Ovary (tissue), 10 donors: ENCODE data around the gene ITSN2. TPM values are rescaled to one million over a fixed set of nuclear protein-coding genes. Genes with fewer than 3 reads are reported as not detected.
"Not testable (repeated sequence)": the region's sequence is repeated elsewhere in the genome, so short reads cannot be mapped to it uniquely, and the experiment has no call there.

ENCODE experiments used
- DNase-seq, 5 donors: peaks; one replicate each; pipeline ENCODE4 v3.0.0-alpha.2; 2019 to 2020
- H3K27ac ChIP-seq, 2 donors: fragments of 200-600 bp; one replicate each; pipeline versions ENCODE4 v1.5.1 to v1.8.0; 2019 to 2022
- H3K27me3 ChIP-seq: fragments of 200-600 bp; one replicate; pipeline ENCODE4 v1.8.0; 2022
- H3K36me3 ChIP-seq: fragments of 200-600 bp; sonication (generic); one replicate; pipeline ENCODE4 v1.5.1; 2019
- H3K4me1 ChIP-seq: one replicate; pipeline ENCODE4 v1.8.1; 2013; ENCODE audit warnings: mild to moderate bottlenecking, moderate library complexity; ENCODE audit not compliant: insufficient read depth
- H3K4me3 ChIP-seq: fragments of 200-600 bp; sonication (generic); one replicate; pipeline ENCODE4 v1.5.1; 2017
- H3K9me3 ChIP-seq, 2 donors: fragments of 200-600 bp in 1 of 2; sonication (generic) in 1 of 2; one replicate each; pipeline versions ENCODE4 v1.5.1 to v1.8.1; 2013 to 2019; ENCODE audit warnings: mild to moderate bottlenecking in 1 of 2, moderate library complexity in 1 of 2
- EP300 ChIP-seq: sonication (generic); formaldehyde crosslinking; IDR thresholded peaks from one replicate; pipeline ENCODE4 v1.6.1; 2017; ENCODE audit warnings: antibody characterized with exemption
- POLR2A ChIP-seq: fragments of 450-650 bp; IDR thresholded peaks from one replicate; pipeline ENCODE4 v1.6.1; 2017; ENCODE audit warnings: antibody characterized with exemption, mild to moderate bottlenecking, moderate library complexity
- WGBS, 3 donors: extraction: QIAGEN DNeasy Blood & Tissue Kit in 1 of 3; methylation state at CpG; one replicate each; pipeline versions ENCODE4 v1.1.5 to v1.1.7; 2013 to 2017; 5-methylcytosine and 5-hydroxymethylcytosine counted together
- intact Hi-C, 4 donors: fragments of 100-400 bp; cut with DNase I; formaldehyde crosslinking; loops; one replicate each; pipeline versions ENCODE4 v1.11.0 to v1.15.1; 2022 to 2023
- long read RNA-seq, 3 donors: library from polyadenylated mRNA in 2 of 3; unstranded in 2 of 3; transcript quantifications; one replicate each; pipeline ENCODE4 v2.0.0 and lab custom pipeline, GENCODE V29; 2021 to 2026
- polyA plus RNA-seq, 2 donors: library from polyadenylated mRNA; stranded (reverse); fragments of 200-250 nt in 1 of 2; fragments of 350-450 nt in 1 of 2; fragmentation: Illumina TruSeq in 1 of 2; extraction: RNeasy Lipid Tissue Mini Kit (QIAGEN cat#74804) in 1 of 2; gene quantifications; one replicate each; pipeline ENCODE4 v1.2.3, GENCODE V29; 2013 to 2014
- total RNA-seq, 7 donors: library from RNA; depleted of rRNA in 2 of 7; stranded (reverse); fragments of >200 nt in 2 of 7; fragmentation: NEBNext Ultra II Directional in 3 of 7; extraction: Animal tissue kit (Norgen Biotek cat#: 25700) in 3 of 7; gene quantifications; one replicate each; pipeline versions ENCODE4 v1.1.0 to v1.2.4, GENCODE V29; 2016 to 2023
- TF ChIP-seq, protein P1 (sequence below), 3 donors: fragments of 450-650 bp in 2 of 3; fragments of 200-600 bp in 1 of 3; IDR thresholded peaks; one replicate each; pipeline versions ENCODE4 v1.5.1 to v1.8.0; 2016 to 2022; ENCODE audit warnings: antibody characterized with exemption in 3 of 3, mild to moderate bottlenecking in 1 of 3
- donor health status: DM: no; HTN: no; CAD: no; lungs with moderate emphysema.
- donor health status: DM: no; HTN: no; CAD: no.
- donor health status: Bipolar disorder and iron deficiency.
- donor health status: DM: yes; HTN: yes; CAD: no.
- donor health status: DM: no; HTN: no; CAD: no.
- donor health status: DM: yes; HTN: yes; CAD: no.

Gene ITSN2
- total RNA-seq: 10 to 100 TPM; 34.2 to 44.4 (median 39.8) TPM
- polyA plus RNA-seq: 10 to 100 TPM; 17.8 to 24.6 TPM
- long read RNA-seq, donor 1, partial matches to known transcripts: 141 of 169 reads
- long read RNA-seq, donor 1, other reads (novel, unspliced or antisense): 28 of 169 reads
- long read RNA-seq, donor 2, partial matches to known transcripts: 0 of 1 reads
- long read RNA-seq, donor 2, other reads (novel, unspliced or antisense): 0 of 1 reads
- long read RNA-seq, donor 3, full-length matches to known transcripts: 1 of 17 reads
- long read RNA-seq, donor 3, partial matches to known transcripts: 4 of 17 reads
- long read RNA-seq, donor 3, other reads (novel, unspliced or antisense): 12 of 17 reads

DNA sequence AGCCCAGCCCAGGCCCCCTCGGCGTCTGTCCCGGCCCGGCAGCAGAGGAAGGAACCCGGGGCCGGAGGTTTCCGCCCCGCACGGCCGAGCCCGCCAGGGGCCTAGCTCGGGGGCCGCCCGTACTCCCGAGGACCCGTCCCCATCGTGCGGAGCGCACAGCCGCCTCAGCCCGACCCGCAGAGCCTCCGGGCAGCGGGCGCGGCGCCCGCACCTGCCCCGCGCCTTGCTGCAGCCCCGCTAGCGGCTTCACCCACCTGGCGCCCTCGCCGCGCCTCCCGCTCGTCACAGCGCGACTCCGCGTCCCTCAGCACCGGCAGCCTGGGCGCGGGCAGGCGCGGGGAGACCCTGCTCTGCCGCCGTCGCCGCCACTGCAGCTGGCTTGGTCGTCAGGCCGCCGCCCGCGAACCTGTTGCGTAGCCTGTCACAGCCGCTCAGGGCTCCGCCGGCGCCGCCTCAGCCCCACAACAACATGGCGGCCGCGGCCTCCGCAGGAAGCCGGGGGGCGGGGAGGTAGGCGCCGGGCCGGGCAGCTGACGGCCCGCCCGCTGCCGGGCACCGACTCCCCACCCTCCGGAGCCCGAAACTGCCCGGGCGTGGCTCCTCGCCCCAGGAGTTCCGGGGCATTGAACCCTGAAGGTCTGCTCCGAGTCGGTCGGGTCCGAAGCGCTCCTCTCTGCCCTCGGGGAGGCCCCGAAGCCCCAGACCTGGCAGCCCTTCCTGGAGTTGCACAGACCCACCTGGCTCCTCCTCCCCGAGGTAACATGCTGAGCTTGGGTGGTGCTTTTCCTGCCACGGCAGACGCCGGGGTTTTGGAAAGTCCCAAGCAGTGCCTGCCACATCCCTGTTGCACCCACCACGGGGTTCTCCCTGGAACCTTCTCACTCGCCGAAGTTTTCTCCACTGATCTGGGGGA lies at the start of gene ITSN2:
ITSN2 (minus strand) TSS at position 487 of the 913 bp plus-strand sequence. CDS start 32,454 bp downstream, outside the sequence.
- peak; percentile 56 for TF ChIP-seq POLR2A
- TF ChIP-seq, protein P1, sequence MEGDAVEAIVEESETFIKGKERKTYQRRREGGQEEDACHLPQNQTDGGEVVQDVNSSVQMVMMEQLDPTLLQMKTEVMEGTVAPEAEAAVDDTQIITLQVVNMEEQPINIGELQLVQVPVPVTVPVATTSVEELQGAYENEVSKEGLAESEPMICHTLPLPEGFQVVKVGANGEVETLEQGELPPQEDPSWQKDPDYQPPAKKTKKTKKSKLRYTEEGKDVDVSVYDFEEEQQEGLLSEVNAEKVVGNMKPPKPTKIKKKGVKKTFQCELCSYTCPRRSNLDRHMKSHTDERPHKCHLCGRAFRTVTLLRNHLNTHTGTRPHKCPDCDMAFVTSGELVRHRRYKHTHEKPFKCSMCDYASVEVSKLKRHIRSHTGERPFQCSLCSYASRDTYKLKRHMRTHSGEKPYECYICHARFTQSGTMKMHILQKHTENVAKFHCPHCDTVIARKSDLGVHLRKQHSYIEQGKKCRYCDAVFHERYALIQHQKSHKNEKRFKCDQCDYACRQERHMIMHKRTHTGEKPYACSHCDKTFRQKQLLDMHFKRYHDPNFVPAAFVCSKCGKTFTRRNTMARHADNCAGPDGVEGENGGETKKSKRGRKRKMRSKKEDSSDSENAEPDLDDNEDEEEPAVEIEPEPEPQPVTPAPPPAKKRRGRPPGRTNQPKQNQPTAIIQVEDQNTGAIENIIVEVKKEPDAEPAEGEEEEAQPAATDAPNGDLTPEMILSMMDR (IDR thresholded peaks at IDR 0.05): no peak
- no peak for TF ChIP-seq EP300
- DNase-seq: peak; percentile 67 to 82 (median 75)
- Histone ChIP-seq H3K36me3 (no peaks in the 10 kb centered on the region), H3K27me3 (no peaks in the 10 kb centered on the region), H3K9me3 (no peaks in the 10 kb centered on the region), H3K27ac (peak within 1 kb of the TSS; percentile 88 to 96), H3K4me3 (peak within 1 kb of the TSS; percentile 78), H3K4me1 (peaks cover 6% of the 10 kb centered on the region)
- WGBS, 3 donors: 1 to 5% (median 2%) methylated on average over 22 to 96 of the region's 96 CpGs
- intact Hi-C loops: loop anchor here in 1 of 4 donors (2.0 kb wide), 1 partner anchor 60 kb away; no protein-coding TSS in a partner anchor

GRCh38 chr2:24409171-24409570 lies 48.8 kb upstream of the ITSN2 start:
- WGBS, 3 donors: 41 to 55% (median 43%) methylated on average over 5 of the region's 5 CpGs
- Histone ChIP-seq H3K9me3 (no peaks in the 10 kb centered on the region), H3K27ac (no peak overlapping the region), H3K27me3 (no peaks in the 10 kb centered on the region), H3K36me3 (no peaks in the 10 kb centered on the region), H3K4me1 (no peaks in the 10 kb centered on the region), H3K4me3 (no peak overlapping the region)
- TF ChIP-seq POLR2A (no peak), EP300 (no peak)
- TF ChIP-seq, protein P1 (IDR thresholded peaks at IDR 0.05): no peak
- intact Hi-C loops: loop anchor here (5.0 to 10.0 kb wide), 3 partner anchors 418 to 786 kb away; no protein-coding TSS in a partner anchor
- no peak for DNase-seq

GRCh38 chr2:24408704-24409103 lies 48.4 kb upstream of the ITSN2 start:
- not testable (repeated sequence) for H3K27ac ChIP-seq, H3K9me3 ChIP-seq, DNase-seq, H3K36me3 ChIP-seq, H3K4me1 ChIP-seq, H3K27me3 ChIP-seq, H3K4me3 ChIP-seq
- 70 to 77% (median 74%) methylated on average over 8 of the region's 8 CpGs for WGBS, 3 donors
- intact Hi-C loops: loop anchor here (5.0 to 10.0 kb wide), 3 partner anchors 419 to 786 kb away; no protein-coding TSS in a partner anchor

DNA sequence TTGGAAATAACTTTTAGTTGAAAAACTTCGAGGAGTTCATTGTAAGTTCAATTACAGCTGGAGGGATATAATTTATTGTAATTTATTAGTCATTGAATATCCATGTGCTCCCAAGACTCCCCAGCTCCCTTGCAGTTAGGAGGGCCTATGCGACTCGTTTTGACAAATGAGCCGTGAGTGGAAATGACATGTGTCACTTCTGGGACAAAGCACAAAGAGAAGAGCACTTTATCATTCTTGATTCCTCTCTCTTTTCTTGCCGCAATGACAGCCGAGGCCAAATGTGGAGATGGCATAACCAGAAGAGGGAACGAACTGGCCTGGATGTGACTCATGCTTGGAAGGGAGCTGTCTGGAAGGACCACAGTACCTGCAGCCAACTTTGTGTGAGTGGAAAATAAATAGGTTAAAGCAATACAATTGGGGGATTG lies 44.2 kb upstream of the ITSN2 start:
- Histone ChIP-seq H3K27me3 (no peaks in the 10 kb centered on the region), H3K36me3 (no peaks in the 10 kb centered on the region), H3K4me3 (no peak overlapping the region), H3K9me3 (no peaks in the 10 kb centered on the region), H3K27ac (no peak overlapping the region), H3K4me1 (peaks cover 5% of the 10 kb centered on the region)
- no peak for TF ChIP-seq POLR2A
- TF ChIP-seq EP300: no peak
- TF ChIP-seq, protein P1 (IDR thresholded peaks at IDR 0.05): no peak
- 28 to 32% (median 32%) methylated on average over 7 of the region's 7 CpGs for WGBS, 3 donors
- DNase-seq: no peak
- intact Hi-C loops: loop anchor here in 2 of 4 donors (10.0 kb wide), 2 partner anchors 720 to 790 kb away; no protein-coding TSS in a partner anchor
